Keratinocyte (primary cell): Measurements from ENCODE around the gene GTF2H4. TPM values are rescaled to one million over a fixed set of nuclear protein-coding genes. Genes with fewer than 3 reads are reported as not detected.
A peak's percentile ranks its signal among the peaks of the same experiment; 100 is the strongest.

ENCODE experiments used
- DNase-seq: peaks from one replicate; pipeline ENCODE4 v3.0.0-alpha.2; 2011; ENCODE audit warnings: low read depth, missing footprints, low spot score
- FAIRE-seq: peaks from 2 replicates; lab custom pipeline; 2011; peaks lifted over from hg19 to GRCh38; lab: Jason Lieb, UNC
- H2AFZ ChIP-seq: 2 replicates; pipeline ENCODE4 v1.6.0; 2012; ENCODE audit warnings: low read length, control low read depth, inconsistent platforms; ENCODE audit not compliant: control insufficient read depth
- H3K27ac ChIP-seq: 2 replicates; pipeline ENCODE4 v1.5.1; 2011; ENCODE audit warnings: low read length; ENCODE audit not compliant: control insufficient read depth, insufficient read depth
- H3K27me3 ChIP-seq: 3 replicates; pipeline ENCODE4 v1.6.0; 2011; ENCODE audit warnings: low read length; ENCODE audit not compliant: control insufficient read depth, insufficient read depth; ENCODE audit errors: extremely low read depth
- H3K36me3 ChIP-seq, 2 experiments: 2 replicates in 1 of 2; 3 replicates in 1 of 2; pipeline ENCODE4 v1.5.1; 2011; ENCODE audit warnings: low read length in 2 of 2, mild to moderate bottlenecking in 1 of 2; ENCODE audit not compliant: control insufficient read depth in 2 of 2, insufficient read depth in 2 of 2; ENCODE audit errors: extremely low read depth in 1 of 2
- H3K4me1 ChIP-seq: 3 replicates; pipeline ENCODE4 v1.5.1; 2011; ENCODE audit warnings: low read length; ENCODE audit not compliant: control insufficient read depth, insufficient read depth; ENCODE audit errors: extremely low read depth
- H3K4me2 ChIP-seq: 3 replicates; pipeline ENCODE4 v1.6.0; 2011; ENCODE audit warnings: low read depth, low read length; ENCODE audit not compliant: control insufficient read depth, insufficient read depth; ENCODE audit errors: extremely low read depth
- H3K4me3 ChIP-seq, 3 experiments: fragments of 200-600 bp in 1 of 3; sonication (generic) in 1 of 3; 2 replicates in 2 of 3; 3 replicates in 1 of 3; pipeline ENCODE4 v1.5.1; 2011 to 2016; ENCODE audit warnings: low read length in 3 of 3, mild to moderate bottlenecking in 3 of 3, control low read depth in 2 of 3, inconsistent platforms in 1 of 3, low read depth in 1 of 3, mixed read lengths in 1 of 3, mixed run types in 1 of 3, moderate library complexity in 1 of 3; ENCODE audit not compliant: control insufficient read depth in 2 of 3, insufficient read depth in 2 of 3; ENCODE audit errors: extremely low read depth in 1 of 3
- H3K79me2 ChIP-seq: 2 replicates; pipeline ENCODE4 v1.6.0; 2012; ENCODE audit warnings: low read length; ENCODE audit not compliant: control insufficient read depth, insufficient read depth
- H3K9ac ChIP-seq: 3 replicates; pipeline ENCODE4 v1.6.0; 2011; ENCODE audit warnings: low read length; ENCODE audit not compliant: control insufficient read depth, insufficient read depth; ENCODE audit errors: extremely low read depth
- H3K9me1 ChIP-seq: 3 replicates; pipeline ENCODE4 v1.6.0; 2011; ENCODE audit warnings: low read length; ENCODE audit not compliant: control insufficient read depth, insufficient read depth; ENCODE audit errors: extremely low read depth
- H3K9me3 ChIP-seq: 2 replicates; pipeline ENCODE4 v1.5.1; 2012; ENCODE audit warnings: low read depth, low read length; ENCODE audit not compliant: control insufficient read depth
- H4K20me1 ChIP-seq: 3 replicates; pipeline ENCODE4 v1.6.0; 2011; ENCODE audit warnings: low read length; ENCODE audit not compliant: control insufficient read depth, insufficient read depth; ENCODE audit errors: extremely low read depth
- CTCF ChIP-seq, 3 experiments: IDR thresholded peaks in 1 of 3; conservative IDR thresholded peaks in 1 of 3; optimal IDR thresholded peaks in 1 of 3; 2 replicates in 2 of 3; 3 replicates in 1 of 3; pipeline versions ENCODE3 to v1.5.1; 2011; ENCODE audit warnings: low read length in 3 of 3, mild to moderate bottlenecking in 3 of 3, moderate library complexity in 2 of 3, control low read depth in 1 of 3, inconsistent platforms in 1 of 3; ENCODE audit not compliant: insufficient read depth in 2 of 3; ENCODE audit errors: extremely low read depth in 1 of 3
- EZH2 ChIP-seq: IDR thresholded peaks from one replicate; pipeline ENCODE4 v1.6.1; 2012; ENCODE audit warnings: inconsistent platforms, mild to moderate bottlenecking, low read length, moderate library complexity
- dilution Hi-C: fragments of 300-500 bp; cut with MboI; formaldehyde crosslinking; loops from one replicate; pipeline ENCODE4 v1.7.0; 2020; ENCODE audit warnings: low sequenced_read_pairs; ENCODE audit not compliant: extremely low pct_ligation_motif_present
- polyA plus RNA-seq, 5 experiments: library from polyadenylated mRNA; depleted of rRNA in 3 of 5; stranded (reverse) in 3 of 5; stranded (forward) in 1 of 5; unstranded in 1 of 5; fragments of >200 nt; gene quantifications; 1 replicate in 1 of 5; 2 replicates in 3 of 5; 3 replicates in 1 of 5; pipeline versions ENCODE4 v1.2.1 to v1.2.3, GENCODE V29; 2011 to 2012; ENCODE audit warnings: missing spikeins in 2 of 5, low read depth in 1 of 5, low replicate concordance in 1 of 5

Gene GTF2H4
- polyA plus RNA-seq, 1 donor (not counting 4 experiments of a cell fraction or from before 2014, with no cell fraction given): 38.7 TPM

- Histone ChIP-seq H3K9ac (no peak overlapping the region), H3K27me3 (no peaks in the 10 kb centered on the region), H3K27ac (peak overlapping the region; percentile 59)
These were observed 7.6 kb downstream of the GTF2H4 start for GRCh38 chr6:30915591-30915946.

GRCh38 chr6:30917041-30917440, 9.0 kb downstream of the GTF2H4 start:
- FAIRE-seq: no peak
- H3K4me1 ChIP-seq: peaks cover 26% of the 10 kb centered on the region
- H3K9ac ChIP-seq: no peak overlapping the region
- H3K79me2 ChIP-seq: no peaks in the 10 kb centered on the region
- DNase-seq: no peak
- H2AFZ ChIP-seq: no peak overlapping the region
- no peak overlapping the region for H3K4me2 ChIP-seq
- no peaks in the 10 kb centered on the region for H3K27me3 ChIP-seq
- dilution Hi-C loops: no loop called here
- no peak overlapping the region for H3K4me3 ChIP-seq
- TF ChIP-seq CTCF (optimal IDR thresholded peaks at IDR 0.05 in 1 of 3, IDR thresholded peaks at IDR 0.05 in 1 of 3, conservative IDR thresholded peaks at IDR 0.05 in 1 of 3; ENCODE audit: extremely low read depth in 1 of 3, insufficient read depth in 2 of 3, low read length in 3 of 3) (no peak), EZH2 (no peak)
- no peaks in the 10 kb centered on the region for H3K9me3 ChIP-seq
- H3K36me3 ChIP-seq: peaks cover 14 to 30% of the 10 kb centered on the region in 2 experiments
- H4K20me1 ChIP-seq: no peaks in the 10 kb centered on the region
- no peak overlapping the region for H3K27ac ChIP-seq
- no peaks in the 10 kb centered on the region for H3K9me1 ChIP-seq

More at GRCh38 chr6:30915591-30915946, 7.6 kb downstream of the GTF2H4 start:
- no peak for TF ChIP-seq EZH2
- peak; percentile 56 to 64 (median 60) for TF ChIP-seq CTCF (optimal IDR thresholded peaks at IDR 0.05 in 1 of 3, IDR thresholded peaks at IDR 0.05 in 1 of 3, conservative IDR thresholded peaks at IDR 0.05 in 1 of 3; ENCODE audit: extremely low read depth in 1 of 3, insufficient read depth in 2 of 3, low read length in 3 of 3)
- Histone ChIP-seq H3K36me3 (peaks cover 23 to 26% of the 10 kb centered on the region in 2 experiments), H4K20me1 (no peaks in the 10 kb centered on the region), H3K9me3 (no peaks in the 10 kb centered on the region), H3K4me2 (peak overlapping the region; percentile 96), H3K79me2 (no peaks in the 10 kb centered on the region), H3K4me3 (peak overlapping the region in 1 of 3 experiments; percentile 77), H2AFZ (no peak overlapping the region), H3K9me1 (no peaks in the 10 kb centered on the region), H3K4me1 (peaks cover 22% of the 10 kb centered on the region)
- FAIRE-seq (peak; percentile 71), DNase-seq (no peak)
- dilution Hi-C loops: no loop called here
